ENCODE data around the gene EMB.
"Not testable (repeated sequence)": the region's sequence is repeated elsewhere in the genome, so short reads cannot be mapped to it uniquely, and the experiment has no call there.

EMB gene

DNA sequence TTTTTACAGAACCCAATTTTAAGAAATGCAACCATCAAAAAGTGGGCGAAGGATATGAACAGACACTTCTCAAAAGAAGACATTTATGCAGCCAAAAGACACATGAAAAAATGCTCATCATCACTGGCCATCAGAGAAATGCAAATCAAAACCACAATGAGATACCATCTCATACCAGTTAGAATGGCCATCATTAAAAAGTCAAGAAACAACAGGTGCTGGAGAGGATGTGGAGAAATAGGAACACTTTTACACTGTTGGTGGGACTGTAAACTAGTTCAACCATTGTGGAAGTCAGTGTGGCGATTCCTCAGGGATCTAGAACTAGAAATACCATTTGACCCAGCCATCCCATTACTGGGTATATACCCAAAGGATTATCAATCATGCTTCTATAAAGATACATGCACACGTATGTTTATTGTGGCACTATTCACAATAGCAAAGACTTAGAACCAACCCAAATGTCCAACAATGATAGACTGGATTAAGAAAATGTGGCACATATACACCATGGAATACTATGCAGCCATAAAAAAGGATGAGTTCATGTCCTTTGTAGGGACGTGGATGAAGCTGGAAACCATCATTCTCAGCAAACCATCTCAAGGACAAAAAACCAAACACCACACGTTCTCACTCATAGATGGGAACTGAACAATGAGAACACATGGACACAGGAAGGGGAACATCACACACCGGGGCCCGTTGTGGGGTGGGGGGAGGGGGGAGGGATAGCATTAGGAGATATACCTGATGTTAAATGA, 19.7 kb downstream of the EMB start:
- not testable (repeated sequence) for DNase-seq

DNA sequence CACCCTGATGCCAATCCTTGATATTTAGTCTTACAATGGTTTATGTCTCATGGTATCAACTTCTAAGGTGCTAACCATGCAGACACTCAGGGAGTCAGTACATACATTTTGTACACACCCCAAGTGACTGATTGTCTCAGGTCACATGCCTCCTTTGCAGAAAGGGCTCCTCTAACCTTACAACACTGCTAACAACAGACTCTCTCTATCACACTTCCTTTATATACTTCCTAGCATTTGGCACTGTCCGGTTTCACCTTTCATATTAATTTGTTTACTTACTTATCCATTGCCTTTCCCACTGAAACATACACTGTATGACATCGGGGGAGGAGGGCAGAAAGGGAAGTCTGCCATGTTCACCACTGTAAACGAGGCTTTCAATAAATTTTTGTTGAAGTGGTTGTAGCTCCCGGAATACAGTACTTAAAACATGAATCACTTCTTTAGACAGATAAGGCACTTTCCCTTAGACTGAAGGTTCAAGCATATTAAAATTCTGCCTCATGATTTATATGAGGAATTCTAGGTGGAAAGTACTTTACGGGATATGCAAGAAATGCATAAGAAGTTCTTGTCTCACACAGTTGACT, 20.6 kb downstream of the EMB start:
- DNase-seq, result no peak

DNA sequence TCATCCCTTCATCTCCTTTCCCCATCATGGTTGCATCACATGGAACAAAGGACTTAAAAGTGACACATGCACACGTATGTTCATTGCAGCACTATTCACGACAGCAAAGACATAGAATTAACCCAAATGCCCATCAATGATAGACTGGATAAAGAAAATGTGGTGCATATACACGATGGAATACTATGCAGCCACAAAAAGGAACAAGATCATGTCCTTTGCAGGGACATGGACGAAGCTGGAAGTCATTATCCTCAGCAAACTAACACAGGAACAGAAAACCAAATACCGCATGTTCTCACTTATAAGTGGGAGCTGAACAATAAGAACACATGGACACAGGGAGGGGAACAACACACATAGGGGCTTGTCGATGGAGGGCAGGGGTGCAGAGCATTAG, 21.4 kb downstream of the EMB start:
- DNase-seq, result not testable (repeated sequence)

DNA sequence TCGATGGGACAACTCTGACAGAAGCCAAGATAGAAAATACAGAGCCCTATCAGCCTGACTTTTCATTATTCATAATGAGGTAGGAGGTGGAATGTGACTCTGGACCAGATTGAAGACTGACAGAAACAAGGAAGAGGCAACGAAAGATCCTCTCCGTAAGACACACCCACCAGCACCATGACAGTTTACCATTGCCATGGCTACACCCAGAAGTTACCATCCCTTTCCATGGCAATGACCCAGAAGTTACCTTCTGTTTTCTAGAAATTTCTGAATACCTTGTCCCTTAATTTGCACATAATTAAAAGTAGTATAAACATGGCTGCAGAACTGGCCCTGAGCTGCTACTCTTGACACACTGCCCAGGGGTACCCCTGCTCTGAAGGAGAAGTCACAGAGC, 24.5 kb downstream of the EMB start:
- not testable (repeated sequence) for DNase-seq

DNA sequence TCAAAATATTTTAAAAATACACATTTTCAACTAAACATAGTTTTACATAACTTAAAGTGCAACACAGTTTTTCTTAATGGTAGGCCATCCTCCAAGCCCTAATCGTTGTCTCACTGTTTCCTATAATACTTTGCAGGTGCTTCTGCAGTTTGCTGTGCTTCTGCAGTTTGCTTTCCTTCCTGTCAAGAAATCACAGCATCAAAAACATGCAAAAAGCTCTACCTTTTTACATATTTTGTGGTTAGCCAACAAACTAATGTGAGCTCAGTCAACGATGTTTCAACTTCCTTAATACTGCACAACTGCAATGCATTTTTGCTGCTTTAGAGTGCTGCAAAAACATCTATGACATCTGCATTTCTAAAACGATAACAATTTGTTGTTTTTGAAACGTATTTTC, 25.2 kb downstream of the EMB start:
- no peak for DNase-seq

DNA sequence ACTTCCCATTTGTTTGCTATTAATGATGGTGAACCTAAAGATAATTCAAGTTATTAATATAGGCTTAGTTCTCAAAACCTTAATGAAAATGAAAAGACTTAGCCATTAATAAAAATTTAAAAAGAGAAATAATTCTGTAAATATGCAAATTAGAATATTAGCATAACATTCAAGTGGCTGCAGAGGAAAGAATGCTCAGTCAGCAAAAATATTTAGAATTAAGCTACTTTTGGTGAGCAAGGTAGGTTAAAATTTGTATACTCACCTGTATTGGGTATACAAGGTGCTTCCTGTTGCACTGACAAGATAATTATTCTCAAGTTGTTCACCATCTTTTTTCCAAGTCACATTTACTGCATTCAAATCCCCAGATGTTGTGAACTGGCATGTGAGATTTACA, 30.2 kb downstream of the EMB start:
- not testable (repeated sequence) for DNase-seq

DNA sequence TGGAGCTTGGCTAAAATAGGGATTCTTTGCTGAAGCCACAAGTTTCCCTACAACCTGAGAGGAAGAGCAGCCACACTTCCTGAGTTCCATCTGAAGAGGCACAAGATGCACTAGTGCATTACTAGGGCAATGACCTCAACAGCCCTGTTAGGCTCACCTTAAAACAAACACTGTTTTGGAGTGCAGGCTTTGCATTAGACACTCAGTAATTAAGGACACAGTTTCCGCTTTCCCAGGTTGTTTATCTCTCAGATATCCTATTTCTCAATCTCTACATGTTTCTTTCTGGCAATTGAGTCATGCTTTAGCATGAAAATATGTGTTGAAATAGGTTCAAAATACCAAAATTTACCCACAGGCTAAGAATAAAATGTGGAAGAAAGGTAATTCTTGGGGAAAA, 34.2 kb downstream of the EMB start:
- DNase-seq, result no peak

DNA sequence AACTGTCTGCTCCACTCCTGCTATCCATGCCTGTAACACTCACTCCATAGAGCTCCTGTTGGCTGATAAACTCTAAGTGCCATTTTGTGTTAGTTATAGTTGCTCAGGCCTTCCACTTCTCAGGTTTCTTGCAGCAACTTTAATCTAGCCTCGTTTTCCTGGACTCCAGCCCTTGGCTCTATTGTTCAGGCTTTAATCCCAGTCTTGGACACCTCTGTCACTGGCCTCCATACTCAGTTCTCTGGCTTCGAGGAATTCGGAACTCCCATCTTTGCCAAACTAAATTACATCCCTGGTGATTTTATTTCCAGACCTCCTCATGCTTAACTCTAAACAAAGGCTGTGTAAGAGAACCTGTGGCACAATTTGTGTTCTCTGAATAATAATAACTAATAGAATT, 39.8 kb downstream of the EMB start:
- DNase-seq, result no peak

DNA sequence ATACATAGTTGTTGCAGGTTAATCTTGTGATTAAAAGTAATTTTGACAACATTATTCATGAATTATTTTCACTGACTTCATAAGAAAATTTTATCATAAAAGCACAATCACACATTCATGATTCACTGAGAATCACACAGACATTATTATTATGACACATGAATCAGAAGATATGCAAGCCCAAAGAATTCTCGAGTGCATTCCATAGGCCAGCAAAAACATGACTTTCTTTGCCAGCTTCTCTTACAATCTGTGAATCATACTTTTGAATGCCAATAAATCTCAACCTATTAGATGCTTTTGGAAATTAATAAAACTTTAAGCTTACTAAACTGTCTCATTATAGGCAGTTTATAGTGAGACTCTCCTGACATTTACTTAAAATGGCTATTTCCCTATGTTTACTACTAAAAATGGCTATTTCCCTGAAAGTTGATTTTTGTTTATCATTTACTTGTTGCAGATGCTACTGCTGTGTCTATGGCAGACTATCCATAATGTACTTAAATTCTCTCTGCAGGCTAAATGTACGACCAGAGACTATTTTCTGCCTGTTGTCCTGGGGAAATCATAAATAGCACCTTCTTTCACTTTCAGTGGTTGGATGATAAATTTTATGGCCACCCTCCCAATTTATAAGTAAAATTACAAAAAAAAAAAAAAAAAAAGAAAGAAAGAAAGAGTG, 47.0 kb downstream of the EMB start:
- not testable (repeated sequence) for DNase-seq

DNA sequence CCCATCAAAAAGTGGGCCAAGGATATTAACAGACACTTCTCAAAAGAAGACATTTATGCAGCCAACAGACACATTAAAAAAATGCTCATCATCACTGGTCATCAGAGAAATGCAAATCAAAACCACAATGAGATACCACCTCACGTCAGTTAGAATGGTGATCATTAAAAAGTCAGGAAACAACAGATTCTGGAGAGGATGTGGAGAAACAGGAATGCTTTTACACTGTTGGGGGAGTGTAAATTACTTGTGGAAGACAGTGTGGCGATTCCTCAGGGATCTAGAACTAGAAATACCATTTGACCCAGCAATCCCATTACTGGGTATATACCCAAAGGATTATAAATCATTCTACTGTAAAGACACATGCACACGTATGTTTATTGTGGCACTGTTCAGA, 48.8 kb downstream of the EMB start:
- DNase-seq, result not testable (repeated sequence)

DNA sequence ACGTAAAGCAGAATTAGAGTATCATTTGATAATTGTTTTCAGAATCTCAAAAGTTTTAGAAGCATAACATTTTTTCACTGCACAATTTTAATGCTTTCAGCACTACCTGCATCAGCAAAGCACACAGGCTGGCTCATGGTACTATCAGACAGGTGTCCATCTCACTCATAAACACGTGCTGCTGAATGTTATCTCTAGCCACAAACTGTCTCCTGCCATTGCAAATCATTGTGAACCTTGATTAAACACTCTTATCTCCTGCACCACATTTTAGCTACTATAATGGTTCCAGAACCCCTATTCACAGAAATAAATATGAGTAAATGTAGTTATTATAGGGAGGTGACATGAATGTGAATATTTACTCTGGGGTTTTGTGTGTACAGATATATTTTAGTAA, 56.7 kb downstream of the EMB start:
- DNase-seq, result not testable (repeated sequence)

DNA sequence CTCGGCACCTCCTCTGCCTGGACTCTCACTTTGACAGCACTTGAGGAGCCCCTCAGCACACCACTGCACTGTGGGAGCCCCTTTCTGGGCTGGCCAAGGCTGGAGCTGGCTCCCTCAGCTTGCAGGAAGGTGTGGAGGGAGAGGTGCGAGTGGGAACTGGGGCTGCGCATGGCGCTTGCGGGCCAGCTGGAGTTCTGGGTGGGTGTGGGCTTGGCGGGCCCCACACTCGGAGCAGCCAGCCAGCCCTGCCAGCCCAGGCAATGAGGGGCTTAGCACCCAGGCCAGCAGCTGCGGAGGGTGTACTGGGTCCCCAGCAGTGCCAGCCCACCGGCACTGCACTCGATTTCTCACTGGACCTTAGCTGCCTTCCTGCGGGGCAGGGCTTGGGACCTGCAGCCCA, 64.4 kb downstream of the EMB start:
- DNase-seq, result not testable (repeated sequence)

DNA sequence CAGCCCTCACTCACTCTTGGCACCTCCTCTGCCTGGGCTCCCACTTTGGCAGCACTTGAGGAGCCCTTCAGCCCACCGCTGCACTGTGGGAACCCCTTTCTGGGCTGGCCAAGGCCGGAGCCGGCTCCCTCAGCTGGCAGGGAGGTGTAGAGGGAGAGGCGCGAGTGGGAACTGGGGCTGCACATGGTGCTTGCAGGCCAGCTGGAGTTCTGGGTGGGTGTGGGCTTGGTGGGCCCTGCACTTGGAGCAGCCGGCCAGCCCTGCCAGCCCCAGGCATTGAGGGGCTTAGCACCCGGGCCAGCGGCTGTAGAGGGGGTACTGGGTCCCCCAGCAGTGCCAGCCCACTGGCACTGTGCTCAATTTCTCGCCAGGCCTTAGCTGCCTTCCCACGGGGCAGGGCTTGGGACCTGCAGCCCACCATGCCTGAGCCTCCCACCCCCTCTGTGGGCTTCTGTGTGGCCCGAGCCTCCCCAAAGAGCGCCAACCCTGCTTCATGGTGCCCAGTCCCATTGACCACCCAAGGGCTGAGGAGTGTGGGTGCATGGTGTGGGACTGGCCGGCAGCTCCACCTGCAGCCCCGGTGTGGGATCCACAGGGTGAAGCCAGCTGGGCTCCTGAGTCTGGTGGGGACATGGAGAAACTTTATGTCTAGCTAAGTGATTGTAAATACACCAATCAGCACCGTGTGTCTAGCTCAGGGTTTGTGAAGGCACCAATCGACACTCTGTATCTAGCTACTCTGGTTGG, 71.6 kb downstream of the EMB start:
- not testable (repeated sequence) for DNase-seq

DNA sequence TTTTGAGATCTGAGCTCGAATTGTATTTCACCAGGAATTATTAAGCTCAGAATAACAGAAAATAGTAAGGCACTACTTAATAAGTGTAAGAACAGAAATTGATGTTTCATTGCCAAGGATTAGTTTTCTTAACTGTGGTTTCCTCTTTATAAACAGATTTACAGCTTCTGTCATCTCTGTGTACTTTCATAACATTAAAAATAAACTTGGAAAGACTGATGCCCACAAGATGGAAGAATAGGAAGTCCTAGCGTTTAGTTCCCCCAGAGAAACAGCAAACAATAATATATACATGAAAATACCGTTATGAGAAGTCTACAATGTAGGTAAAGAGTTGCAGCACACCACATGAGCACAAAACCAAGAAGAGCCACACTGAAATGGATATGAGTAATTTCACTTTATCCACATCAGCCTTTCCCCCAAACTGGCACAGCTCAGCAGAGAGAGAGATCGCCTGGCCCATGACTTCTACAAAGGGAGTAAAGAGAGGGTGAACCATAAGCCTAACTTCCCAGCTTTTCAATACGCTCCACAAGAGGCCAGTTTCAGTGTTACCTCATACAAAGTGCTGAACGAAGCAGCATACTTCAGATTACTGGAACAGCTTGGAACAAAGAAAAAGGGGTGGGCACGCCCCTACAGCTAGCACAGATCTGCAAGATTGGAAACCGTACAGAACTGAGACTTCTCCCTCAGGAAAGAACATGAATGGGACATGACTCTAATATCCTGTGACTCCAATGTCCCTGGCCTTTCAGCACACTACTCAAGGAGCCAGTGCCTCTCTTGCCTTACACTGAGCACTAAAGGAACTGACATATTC, 75.4 kb downstream of the EMB start:
- DNase-seq, result no peak

DNA sequence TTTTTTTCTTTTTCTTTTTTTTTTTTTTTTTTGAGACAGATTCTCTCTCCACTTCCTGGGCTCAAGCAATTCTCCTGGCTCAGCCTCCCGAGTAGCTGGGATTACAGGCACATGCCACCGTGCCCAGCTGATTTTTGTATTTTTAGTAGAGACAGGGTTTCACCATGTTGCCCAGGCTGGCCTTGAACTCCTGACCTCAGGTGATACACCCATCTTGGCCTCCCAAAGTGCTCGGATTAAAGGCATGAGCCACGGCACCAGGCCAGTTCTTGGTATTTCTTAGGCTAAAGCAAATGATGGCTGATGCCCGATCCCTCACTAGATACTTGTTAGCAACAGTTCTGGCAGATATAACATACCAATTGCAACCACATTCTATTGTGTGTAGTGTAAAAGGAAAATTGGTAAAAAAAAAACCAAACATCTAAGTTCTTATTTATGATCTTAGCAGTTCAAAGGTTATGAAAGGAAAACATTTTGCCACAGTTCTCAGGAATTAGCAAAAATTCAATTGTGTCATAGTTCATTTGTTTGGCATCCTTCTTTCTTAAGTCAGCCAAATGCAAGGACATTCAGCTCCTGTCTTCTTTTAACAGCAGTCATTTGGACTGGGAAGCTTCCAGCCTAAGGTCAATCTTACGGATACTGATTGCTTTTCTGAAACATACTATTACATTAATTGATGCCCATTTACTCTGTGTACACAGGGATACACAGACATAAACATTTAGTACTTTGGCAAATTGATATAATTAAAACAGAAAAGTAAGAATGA, 76.4 kb downstream of the EMB start:
- not testable (repeated sequence) for DNase-seq

DNA sequence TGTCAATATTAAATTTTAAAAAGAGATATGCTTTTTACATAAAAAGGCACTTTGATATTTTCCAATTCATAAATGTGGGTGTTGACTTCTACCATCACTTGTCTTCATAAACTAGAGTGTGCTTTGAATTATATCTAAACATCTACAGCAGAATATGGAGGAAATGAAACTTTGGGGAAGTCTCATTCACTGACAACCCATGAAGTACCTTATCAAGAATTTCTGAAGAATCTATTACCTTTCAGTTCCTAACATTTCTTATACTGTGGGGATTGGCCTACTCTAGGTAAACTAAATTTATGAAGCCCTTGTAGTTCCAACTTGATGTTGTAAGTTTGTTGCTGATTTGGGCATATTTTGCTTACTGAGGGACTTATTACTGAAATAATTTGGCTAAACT, 81.9 kb downstream of the EMB start:
- DNase-seq, result no peak

DNA sequence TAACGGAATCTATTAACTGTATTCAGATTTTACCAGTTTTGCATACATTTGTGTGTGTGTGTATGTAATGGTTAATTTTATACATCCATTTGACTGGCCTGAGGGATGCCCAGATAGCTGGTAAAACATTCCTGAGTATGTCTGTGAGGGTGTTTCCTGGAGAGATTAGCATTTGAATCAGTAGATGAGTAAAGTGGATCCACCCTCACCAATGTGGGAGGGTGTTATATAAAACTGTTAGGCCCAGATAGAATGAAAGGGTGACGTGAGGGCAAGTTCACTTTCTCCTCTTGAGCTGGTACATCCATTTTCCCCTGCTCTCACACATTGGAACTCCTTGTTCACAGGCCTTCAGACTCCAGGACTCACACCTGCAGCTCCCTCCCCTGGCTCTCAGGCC, 88.7 kb downstream of the EMB start:
- no peak for DNase-seq
